ENCODE data around the gene DAPP1.

Gene DAPP1

DNA sequence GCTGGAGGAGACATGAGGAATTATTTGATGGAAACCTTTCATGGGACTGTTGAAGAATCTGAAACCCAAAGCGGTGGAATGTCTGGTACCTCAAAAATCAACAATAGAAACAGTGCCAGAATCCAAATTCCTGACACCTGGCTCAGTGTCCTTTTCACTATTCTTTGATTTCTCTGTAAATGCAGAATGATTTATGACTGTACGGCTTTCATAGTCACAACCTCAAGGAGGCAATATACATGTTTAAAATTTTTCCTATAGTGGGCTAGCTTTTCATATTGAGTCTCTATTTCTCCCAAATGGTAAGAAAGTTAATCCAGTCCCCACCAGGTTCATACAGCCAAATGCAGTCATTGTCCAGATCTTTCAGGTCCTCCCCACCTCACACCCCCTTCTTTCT is 19.3 kb downstream of the DAPP1 start:
- H3K9me2 ChIP-seq (replicated peaks; ENCODE audit: low read depth, low read length) = no peaks in the 10 kb centered on the region
- H2AFZ ChIP-seq (ENCODE audit: low read length) = no peak overlapping the region
- H3K27me3 ChIP-seq (ENCODE audit: insufficient read depth, low read length, poor library complexity, severe bottlenecking) = no peaks in the 10 kb centered on the region
- no peaks in the 10 kb centered on the region for H3F3A ChIP-seq (ENCODE audit: low read depth)
- no peaks in the 10 kb centered on the region for H3K9me3 ChIP-seq (ENCODE audit: insufficient read depth, low read depth, low read length)
- H3K36me3 ChIP-seq (ENCODE audit: insufficient read depth, low read length) = no peaks in the 10 kb centered on the region
- H3K4me3 ChIP-seq (ENCODE audit: low read length, poor library complexity, severe bottlenecking) = no peak overlapping the region
- no peak overlapping the region for H3K4me2 ChIP-seq (ENCODE audit: low read depth, low read length, poor library complexity, severe bottlenecking)
- no peaks in the 10 kb centered on the region for H3K79me2 ChIP-seq (ENCODE audit: insufficient read depth, low read length)
- no peaks in the 10 kb centered on the region for H3K4me1 ChIP-seq (ENCODE audit: insufficient read depth, low read length, poor library complexity, severe bottlenecking)
- no peak overlapping the region for H3K9ac ChIP-seq (ENCODE audit: low read depth, low read length, poor library complexity, severe bottlenecking)
- H4K20me1 ChIP-seq (ENCODE audit: insufficient read depth, low read length, poor library complexity, severe bottlenecking) = no peaks in the 10 kb centered on the region
- no peak for TF ChIP-seq EZH2phosphoT487 (IDR thresholded peaks at IDR 0.05; ENCODE audit: borderline replicate concordance)
- TF ChIP-seq, protein P1, sequence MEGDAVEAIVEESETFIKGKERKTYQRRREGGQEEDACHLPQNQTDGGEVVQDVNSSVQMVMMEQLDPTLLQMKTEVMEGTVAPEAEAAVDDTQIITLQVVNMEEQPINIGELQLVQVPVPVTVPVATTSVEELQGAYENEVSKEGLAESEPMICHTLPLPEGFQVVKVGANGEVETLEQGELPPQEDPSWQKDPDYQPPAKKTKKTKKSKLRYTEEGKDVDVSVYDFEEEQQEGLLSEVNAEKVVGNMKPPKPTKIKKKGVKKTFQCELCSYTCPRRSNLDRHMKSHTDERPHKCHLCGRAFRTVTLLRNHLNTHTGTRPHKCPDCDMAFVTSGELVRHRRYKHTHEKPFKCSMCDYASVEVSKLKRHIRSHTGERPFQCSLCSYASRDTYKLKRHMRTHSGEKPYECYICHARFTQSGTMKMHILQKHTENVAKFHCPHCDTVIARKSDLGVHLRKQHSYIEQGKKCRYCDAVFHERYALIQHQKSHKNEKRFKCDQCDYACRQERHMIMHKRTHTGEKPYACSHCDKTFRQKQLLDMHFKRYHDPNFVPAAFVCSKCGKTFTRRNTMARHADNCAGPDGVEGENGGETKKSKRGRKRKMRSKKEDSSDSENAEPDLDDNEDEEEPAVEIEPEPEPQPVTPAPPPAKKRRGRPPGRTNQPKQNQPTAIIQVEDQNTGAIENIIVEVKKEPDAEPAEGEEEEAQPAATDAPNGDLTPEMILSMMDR (conservative IDR thresholded peaks at IDR 0.05; ENCODE audit: low read length) = no peak

DNA sequence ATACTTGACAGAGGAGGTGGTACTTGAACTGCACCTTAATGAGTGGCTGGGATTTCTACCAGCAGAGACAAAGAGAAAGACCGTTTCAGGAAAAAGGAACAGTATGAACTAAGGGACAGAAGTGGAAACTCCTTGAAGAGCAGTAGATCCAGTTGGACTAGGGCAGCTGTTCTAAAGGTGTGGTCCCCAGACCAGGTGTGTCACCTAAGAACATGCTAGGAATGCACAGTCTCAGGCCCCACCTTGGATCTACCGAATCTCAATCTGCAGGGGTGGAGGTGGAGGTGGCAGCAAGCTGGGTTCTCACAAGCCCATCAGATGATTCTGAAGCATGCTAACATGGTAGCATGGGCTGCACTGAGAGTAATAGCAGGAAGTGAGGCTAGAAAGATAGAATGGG is 22.3 kb downstream of the DAPP1 start:
- Histone ChIP-seq H4K20me1 (ENCODE audit: insufficient read depth, low read length, poor library complexity, severe bottlenecking) (no peaks in the 10 kb centered on the region), H3K9ac (ENCODE audit: low read depth, low read length, poor library complexity, severe bottlenecking) (no peak overlapping the region), H3K27me3 (ENCODE audit: insufficient read depth, low read length, poor library complexity, severe bottlenecking) (no peaks in the 10 kb centered on the region), H3K9me2 (replicated peaks; ENCODE audit: low read depth, low read length) (no peaks in the 10 kb centered on the region), H3K4me1 (ENCODE audit: insufficient read depth, low read length, poor library complexity, severe bottlenecking) (no peaks in the 10 kb centered on the region), H3K4me2 (ENCODE audit: low read depth, low read length, poor library complexity, severe bottlenecking) (no peak overlapping the region), H3K9me3 (ENCODE audit: insufficient read depth, low read depth, low read length) (no peaks in the 10 kb centered on the region), H3K4me3 (ENCODE audit: low read length, poor library complexity, severe bottlenecking) (no peak overlapping the region), H3F3A (ENCODE audit: low read depth) (no peaks in the 10 kb centered on the region), H2AFZ (ENCODE audit: low read length) (no peak overlapping the region), H3K36me3 (ENCODE audit: insufficient read depth, low read length) (no peaks in the 10 kb centered on the region), H3K79me2 (ENCODE audit: insufficient read depth, low read length) (no peaks in the 10 kb centered on the region)
- TF ChIP-seq, protein P1 (conservative IDR thresholded peaks at IDR 0.05; ENCODE audit: low read length) = no peak
- TF ChIP-seq EZH2phosphoT487 (IDR thresholded peaks at IDR 0.05; ENCODE audit: borderline replicate concordance) = no peak

DNA sequence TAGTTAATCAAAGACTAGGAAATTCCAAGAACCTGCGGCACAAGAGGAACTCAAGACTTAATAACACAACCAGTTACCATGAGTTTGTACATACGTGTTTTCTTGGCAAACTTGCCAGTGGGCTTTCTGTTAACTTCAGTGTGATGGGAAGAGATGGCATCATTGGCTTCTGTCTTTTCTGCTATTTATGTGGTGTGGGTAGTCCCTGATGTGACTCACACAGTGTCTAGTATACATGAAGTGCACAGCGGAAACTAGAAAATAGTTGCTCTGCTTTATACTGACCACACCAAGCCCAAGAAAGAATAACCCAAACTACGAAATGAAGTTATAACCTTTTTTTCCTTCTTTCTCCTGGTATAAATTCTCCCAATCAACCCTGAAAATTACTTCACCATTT is 24.5 kb downstream of the DAPP1 start:
- TF ChIP-seq, protein P1 (conservative IDR thresholded peaks at IDR 0.05; ENCODE audit: low read length) = no peak
- no peak for TF ChIP-seq EZH2phosphoT487 (IDR thresholded peaks at IDR 0.05; ENCODE audit: borderline replicate concordance)
- Histone ChIP-seq H3K79me2 (ENCODE audit: insufficient read depth, low read length) (no peaks in the 10 kb centered on the region), H3K27me3 (ENCODE audit: insufficient read depth, low read length, poor library complexity, severe bottlenecking) (no peaks in the 10 kb centered on the region), H4K20me1 (ENCODE audit: insufficient read depth, low read length, poor library complexity, severe bottlenecking) (no peaks in the 10 kb centered on the region), H3K9me2 (replicated peaks; ENCODE audit: low read depth, low read length) (no peaks in the 10 kb centered on the region), H2AFZ (ENCODE audit: low read length) (no peak overlapping the region), H3K9me3 (ENCODE audit: insufficient read depth, low read depth, low read length) (no peaks in the 10 kb centered on the region), H3K4me3 (ENCODE audit: low read length, poor library complexity, severe bottlenecking) (no peak overlapping the region), H3F3A (ENCODE audit: low read depth) (no peaks in the 10 kb centered on the region), H3K4me1 (ENCODE audit: insufficient read depth, low read length, poor library complexity, severe bottlenecking) (no peaks in the 10 kb centered on the region), H3K9ac (ENCODE audit: low read depth, low read length, poor library complexity, severe bottlenecking) (no peak overlapping the region), H3K36me3 (ENCODE audit: insufficient read depth, low read length) (no peaks in the 10 kb centered on the region), H3K4me2 (ENCODE audit: low read depth, low read length, poor library complexity, severe bottlenecking) (no peak overlapping the region)

Measured in Loucy (cell line).